Right lobe of liver (tissue), 4 donors: Measurements from ENCODE around the gene HDAC4.

Experiments
- POLR2A ChIP-seq: fragments of 450-650 bp; IDR thresholded peaks from one replicate; pipeline ENCODE4 v1.6.1; 2017; ENCODE audit warnings: antibody characterized with exemption, mild to moderate bottlenecking
- TF ChIP-seq, protein P1 (sequence below), 4 donors: fragments of 200-600 bp in 3 of 4; fragments of 450-650 bp in 1 of 4; IDR thresholded peaks; one replicate each; pipeline versions ENCODE4 v1.5.1 to v1.8.0; 2016 to 2022; ENCODE audit warnings: antibody characterized with exemption in 4 of 4, mild to moderate bottlenecking in 2 of 4
- donor health status: DM: no; HTN: no; CAD: no.
- donor health status: DM: no; HTN: no; CAD: no.
- donor health status: DM: no; HTN: yes; CAD: no.

GRCh38 chr2:239261356-239261755 lies 139.5 kb downstream of the HDAC4 start:
- TF ChIP-seq, protein P1, sequence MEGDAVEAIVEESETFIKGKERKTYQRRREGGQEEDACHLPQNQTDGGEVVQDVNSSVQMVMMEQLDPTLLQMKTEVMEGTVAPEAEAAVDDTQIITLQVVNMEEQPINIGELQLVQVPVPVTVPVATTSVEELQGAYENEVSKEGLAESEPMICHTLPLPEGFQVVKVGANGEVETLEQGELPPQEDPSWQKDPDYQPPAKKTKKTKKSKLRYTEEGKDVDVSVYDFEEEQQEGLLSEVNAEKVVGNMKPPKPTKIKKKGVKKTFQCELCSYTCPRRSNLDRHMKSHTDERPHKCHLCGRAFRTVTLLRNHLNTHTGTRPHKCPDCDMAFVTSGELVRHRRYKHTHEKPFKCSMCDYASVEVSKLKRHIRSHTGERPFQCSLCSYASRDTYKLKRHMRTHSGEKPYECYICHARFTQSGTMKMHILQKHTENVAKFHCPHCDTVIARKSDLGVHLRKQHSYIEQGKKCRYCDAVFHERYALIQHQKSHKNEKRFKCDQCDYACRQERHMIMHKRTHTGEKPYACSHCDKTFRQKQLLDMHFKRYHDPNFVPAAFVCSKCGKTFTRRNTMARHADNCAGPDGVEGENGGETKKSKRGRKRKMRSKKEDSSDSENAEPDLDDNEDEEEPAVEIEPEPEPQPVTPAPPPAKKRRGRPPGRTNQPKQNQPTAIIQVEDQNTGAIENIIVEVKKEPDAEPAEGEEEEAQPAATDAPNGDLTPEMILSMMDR (IDR thresholded peaks at IDR 0.05), result no peak
- no peak for TF ChIP-seq POLR2A
